HG03280 (cell line): ENCODE measurements around the gene NFAM1.

Experiments
- ATAC-seq: cut with Tn5 transposase; IDR thresholded peaks from one replicate; pipeline ENCODE4 v1.9.1; 2021; ENCODE audit warnings: mild to moderate bottlenecking, moderate library complexity; ENCODE audit not compliant: unreplicated experiment

The NFAM1 gene

GRCh38 chr22:42432020-42432596 is at the start of gene NFAM1:
TSS of gene NFAM1 (minus strand) at chr22:42432403. CDS start at chr22:42432357, 46 bp downstream.
- no peak for ATAC-seq

GRCh38 chr22:42475122-42475521 is 42.9 kb upstream of the NFAM1 start:
- no peak for ATAC-seq

GRCh38 chr22:42473484-42474193 is 41.4 kb upstream of the NFAM1 start:
- no peak for ATAC-seq

- ATAC-seq, result no peak
Observed at GRCh38 chr22:42472671-42473070, 40.5 kb upstream of the NFAM1 start.

GRCh38 chr22:42471441-42471840 is 39.2 kb upstream of the NFAM1 start:
- no peak for ATAC-seq

GRCh38 chr22:42470366-42471082 is 38.3 kb upstream of the NFAM1 start:
- no peak for ATAC-seq

GRCh38 chr22:42468841-42469240 is 36.6 kb upstream of the NFAM1 start:
- no peak for ATAC-seq

GRCh38 chr22:42462016-42462415 is 29.8 kb upstream of the NFAM1 start:
- no peak for ATAC-seq

GRCh38 chr22:42461511-42461910 is 29.3 kb upstream of the NFAM1 start:
- ATAC-seq, result no peak

- ATAC-seq, result no peak
Observed at GRCh38 chr22:42459287-42460063, 27.3 kb upstream of the NFAM1 start.

- ATAC-seq, result no peak
Observed at GRCh38 chr22:42452916-42453315, 20.7 kb upstream of the NFAM1 start.

GRCh38 chr22:42452456-42452855 is 20.3 kb upstream of the NFAM1 start:
- no peak for ATAC-seq

- no peak for ATAC-seq
Observed at GRCh38 chr22:42451499-42452145, 19.4 kb upstream of the NFAM1 start.

GRCh38 chr22:42450862-42451261 is 18.7 kb upstream of the NFAM1 start:
- ATAC-seq, result no peak

- no peak for ATAC-seq
Observed at GRCh38 chr22:42446151-42446550, 13.9 kb upstream of the NFAM1 start.

- ATAC-seq, result no peak
Observed at GRCh38 chr22:42444077-42444904, 12.1 kb upstream of the NFAM1 start.

GRCh38 chr22:42443240-42444076 is 11.3 kb upstream of the NFAM1 start:
- ATAC-seq, result no peak

- ATAC-seq, result no peak
Observed at GRCh38 chr22:42442748-42443147, 10.5 kb upstream of the NFAM1 start.

- no peak for ATAC-seq
Observed at GRCh38 chr22:42440728-42441127, 8.5 kb upstream of the NFAM1 start.
